Spleen (tissue), 7 donors: ENCODE results near the gene SDK1.

Experiments used
- POLR2AphosphoS5 ChIP-seq, 3 donors: sonication (generic); formaldehyde crosslinking; IDR thresholded peaks; one replicate each; pipeline ENCODE4 v1.5.1; 2017; ENCODE audit warnings: antibody characterized with exemption in 3 of 3
- TF ChIP-seq, protein P1 (sequence below), 11 experiments: fragments of 200-600 bp in 7 of 11; fragments of 450-650 bp in 4 of 11; sonication (generic) in 4 of 11; IDR thresholded peaks in 8 of 11; conservative IDR thresholded peaks in 3 of 11; 1 replicate in 7 of 11; 2 replicates in 4 of 11; pipeline versions ENCODE4 v1.4.0 to v1.8.0; 2016 to 2021; ENCODE audit warnings: antibody characterized with exemption in 11 of 11, inconsistent platforms in 4 of 11, mild to moderate bottlenecking in 1 of 11
- donor health status: DM: no; HTN: no; CAD: no; lungs with moderate emphysema.
- donor health status: DM: no; HTN: no; CAD: no.
- donor health status: DM: no; HTN: no; CAD: no.

DNA sequence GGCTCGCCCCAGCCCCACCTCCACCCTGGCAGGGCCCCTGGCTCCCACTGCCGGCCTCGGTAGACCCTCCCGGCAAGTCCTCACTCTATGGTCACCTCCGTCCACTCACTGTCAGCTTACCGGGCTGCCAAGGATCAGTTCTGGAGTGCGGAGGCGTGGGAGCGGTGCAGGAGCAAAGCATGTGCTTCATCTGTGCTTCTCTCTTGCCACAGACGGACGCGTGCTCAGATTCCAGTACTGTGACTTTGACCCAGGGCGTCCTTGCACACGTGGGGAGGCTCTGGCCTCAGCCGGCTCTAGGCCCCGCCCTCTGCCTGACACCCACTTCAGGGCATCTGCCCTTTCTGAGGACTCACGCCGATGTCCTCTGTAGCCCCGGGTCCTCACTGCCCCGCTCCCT lies 833.6 kb downstream of the SDK1 start:
- TF ChIP-seq, protein P1, sequence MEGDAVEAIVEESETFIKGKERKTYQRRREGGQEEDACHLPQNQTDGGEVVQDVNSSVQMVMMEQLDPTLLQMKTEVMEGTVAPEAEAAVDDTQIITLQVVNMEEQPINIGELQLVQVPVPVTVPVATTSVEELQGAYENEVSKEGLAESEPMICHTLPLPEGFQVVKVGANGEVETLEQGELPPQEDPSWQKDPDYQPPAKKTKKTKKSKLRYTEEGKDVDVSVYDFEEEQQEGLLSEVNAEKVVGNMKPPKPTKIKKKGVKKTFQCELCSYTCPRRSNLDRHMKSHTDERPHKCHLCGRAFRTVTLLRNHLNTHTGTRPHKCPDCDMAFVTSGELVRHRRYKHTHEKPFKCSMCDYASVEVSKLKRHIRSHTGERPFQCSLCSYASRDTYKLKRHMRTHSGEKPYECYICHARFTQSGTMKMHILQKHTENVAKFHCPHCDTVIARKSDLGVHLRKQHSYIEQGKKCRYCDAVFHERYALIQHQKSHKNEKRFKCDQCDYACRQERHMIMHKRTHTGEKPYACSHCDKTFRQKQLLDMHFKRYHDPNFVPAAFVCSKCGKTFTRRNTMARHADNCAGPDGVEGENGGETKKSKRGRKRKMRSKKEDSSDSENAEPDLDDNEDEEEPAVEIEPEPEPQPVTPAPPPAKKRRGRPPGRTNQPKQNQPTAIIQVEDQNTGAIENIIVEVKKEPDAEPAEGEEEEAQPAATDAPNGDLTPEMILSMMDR (IDR thresholded peaks at IDR 0.05 in 8 of 11, conservative IDR thresholded peaks at IDR 0.05 in 3 of 11): no peak
- no peak for TF ChIP-seq POLR2AphosphoS5 (IDR thresholded peaks at IDR 0.05)
